Measurements from ENCODE around the gene KIF17. TPM values are rescaled to one million over a fixed set of nuclear protein-coding genes. Genes with fewer than 3 reads are reported as not detected.

KIF17 gene
- total and polyA plus RNA-seq, 2 of the 8 experiments (the other 6 are each of a cell fraction or from before 2014, with no cell fraction given), result 6.9 to 10.4 TPM

- TF ChIP-seq ZNF274 (IDR thresholded peaks at IDR 0.05; ENCODE audit: borderline replicate concordance, extremely low read depth, low read length) (no peak), SP2 (IDR thresholded peaks at IDR 0.05; ENCODE audit: low read length) (no peak), CBX5 (IDR thresholded peaks at IDR 0.05; ENCODE audit: low read depth, low read length) (no peak), TAF1 (IDR thresholded peaks at IDR 0.05; ENCODE audit: low read depth, low read length) (no peak), SIRT6 (IDR thresholded peaks at IDR 0.05; ENCODE audit: low read length) (no peak), MAX (IDR thresholded peaks at IDR 0.05) (no peak), JUN (IDR thresholded peaks at IDR 0.05; ENCODE audit: low read depth, low read length) (no peak), ATF2 (IDR thresholded peaks at IDR 0.05; ENCODE audit: low read length) (no peak), BACH1 (IDR thresholded peaks at IDR 0.05; ENCODE audit: low read length) (no peak)
Observed at GRCh38 chr1:20615946-20616846, 101.6 kb downstream of the KIF17 start (continued).
